Neural cell (in vitro differentiated cells): ENCODE results near the gene TMOD3. TPM values are rescaled to one million over a fixed set of nuclear protein-coding genes. Genes with fewer than 3 reads are reported as not detected.

ENCODE experiments used
- H2AFZ ChIP-seq: fragments of 200-600, 300-800 bp; sonication (generic), shearing (Covaris generic); 2 replicates; pipeline ENCODE4 v1.6.0; 2014; ENCODE audit warnings: low read depth, mild to moderate bottlenecking, antibody characterized with exemption, low read length, moderate library complexity
- H3F3A ChIP-seq: fragments of 200-600 bp; shearing (Covaris generic); 2 replicates; pipeline ENCODE4 v1.6.1; 2016; ENCODE audit warnings: mild to moderate bottlenecking, moderate library complexity, mixed read lengths, antibody characterized with exemption, low read length; ENCODE audit not compliant: insufficient read depth, poor library complexity, severe bottlenecking
- H3K27ac ChIP-seq: fragments of 200-600, 300-800 bp; sonication (generic), shearing (Covaris generic); 2 replicates; pipeline ENCODE4 v1.5.1; 2014; ENCODE audit warnings: mild to moderate bottlenecking, low read length, moderate library complexity
- H3K27me3 ChIP-seq: fragments of 300-800, 200-600 bp; sonication (generic), shearing (Covaris generic); 2 replicates; pipeline ENCODE4 v1.6.0; 2014; ENCODE audit warnings: mild to moderate bottlenecking, low read depth, low read length, moderate library complexity; ENCODE audit not compliant: insufficient read depth
- H3K36me3 ChIP-seq: fragments of 300-800, 200-600 bp; sonication (generic), shearing (Covaris generic); 2 replicates; pipeline ENCODE4 v1.5.1; 2014; ENCODE audit warnings: mild to moderate bottlenecking, antibody characterized with exemption, low read length, moderate library complexity; ENCODE audit not compliant: insufficient read depth
- H3K4me2 ChIP-seq: fragments of 300-800, 200-600 bp; sonication (generic), shearing (Covaris generic); 2 replicates; pipeline ENCODE4 v1.6.0; 2014; ENCODE audit warnings: mild to moderate bottlenecking, low read length
- H3K4me3 ChIP-seq: fragments of 300-800, 200-600 bp; sonication (generic), shearing (Covaris generic); 2 replicates; pipeline ENCODE4 v1.5.1; 2014; ENCODE audit warnings: mild to moderate bottlenecking, low read length, moderate library complexity
- H3K79me2 ChIP-seq: fragments of 200-600 bp; shearing (Covaris generic); replicated peaks from 2 replicates; pipeline ENCODE4 v1.6.0; 2014; ENCODE audit warnings: mild to moderate bottlenecking, low read length, moderate library complexity; ENCODE audit not compliant: insufficient read depth
- H3K9ac ChIP-seq: fragments of 300-800, 200-600 bp; sonication (generic), shearing (Covaris generic); 2 replicates; pipeline ENCODE4 v1.6.1; 2016; ENCODE audit warnings: mild to moderate bottlenecking, low read length, mixed read lengths
- H3K9me2 ChIP-seq: fragments of 200-600 bp; shearing (Covaris generic); 2 replicates; pipeline ENCODE4 v1.6.1; 2016; ENCODE audit warnings: mild to moderate bottlenecking, low read length, mixed read lengths; ENCODE audit not compliant: insufficient read depth
- H3K9me3 ChIP-seq: fragments of 200-600, 300-800 bp; sonication (generic), shearing (Covaris generic); 2 replicates; pipeline ENCODE4 v1.6.1; 2016; ENCODE audit warnings: mild to moderate bottlenecking, mixed run types, low read length, moderate library complexity, mixed read lengths
- H4K20me1 ChIP-seq: fragments of 200-600 bp; shearing (Covaris generic); 2 replicates; pipeline ENCODE4 v1.6.1; 2016; ENCODE audit warnings: mild to moderate bottlenecking, mixed run types; ENCODE audit not compliant: insufficient read depth
- EP300 ChIP-seq: fragments of 450-650 bp; conservative IDR thresholded peaks from 2 replicates; pipeline ENCODE4 v1.6.1; 2014; ENCODE audit warnings: antibody characterized with exemption, mild to moderate bottlenecking, moderate library complexity; ENCODE audit not compliant: poor library complexity, severe bottlenecking
- EZH2 ChIP-seq: fragments of 200-600, 300-800 bp; shearing (Covaris generic), sonication (generic); IDR thresholded peaks from 2 replicates; pipeline ENCODE4 v1.6.1; 2014; ENCODE audit warnings: antibody characterized with exemption, low read length, borderline replicate concordance, mild to moderate bottlenecking; ENCODE audit not compliant: insufficient read depth, poor library complexity, severe bottlenecking
- MXI1 ChIP-seq: fragments of 450-650 bp; conservative IDR thresholded peaks from 2 replicates; pipeline ENCODE4 v1.6.1; 2014; ENCODE audit warnings: antibody characterized with exemption, mild to moderate bottlenecking; ENCODE audit not compliant: poor library complexity, severe bottlenecking
- POLR2AphosphoS5 ChIP-seq: IDR thresholded peaks from 2 replicates; pipeline ENCODE4 v1.6.1; 2012
- RAD21 ChIP-seq: fragments of 450-650 bp; conservative IDR thresholded peaks from 2 replicates; pipeline ENCODE4 v1.6.1; 2014; ENCODE audit warnings: antibody characterized with exemption, mild to moderate bottlenecking, moderate library complexity
- SMC3 ChIP-seq: fragments of 450-650 bp; conservative IDR thresholded peaks from 2 replicates; pipeline ENCODE4 v1.6.1; 2014; ENCODE audit warnings: antibody characterized with exemption, mild to moderate bottlenecking, moderate library complexity; ENCODE audit not compliant: poor library complexity
- TAF1 ChIP-seq: IDR thresholded peaks from 2 replicates; pipeline ENCODE4 v1.6.1; 2012; ENCODE audit warnings: low read depth
- polyA plus RNA-seq: library from polyadenylated mRNA; depleted of rRNA; stranded (reverse); fragments of >200 nt; gene quantifications from 2 replicates; pipeline ENCODE4 v1.2.3, GENCODE V29; 2014
- TF ChIP-seq, protein P1 (sequence below): fragments of 450-650 bp; IDR thresholded peaks from 2 replicates; pipeline ENCODE4 v1.5.1; 2014; ENCODE audit warnings: antibody characterized with exemption, mild to moderate bottlenecking, moderate library complexity; ENCODE audit not compliant: poor library complexity, severe bottlenecking
- TF ChIP-seq, protein P2 (sequence below): IDR thresholded peaks from 2 replicates; pipeline ENCODE4 v1.6.1; 2012; ENCODE audit warnings: borderline replicate concordance

TMOD3 gene
- polyA plus RNA-seq, 1 donor from 2014 or later = 12.6 TPM

DNA sequence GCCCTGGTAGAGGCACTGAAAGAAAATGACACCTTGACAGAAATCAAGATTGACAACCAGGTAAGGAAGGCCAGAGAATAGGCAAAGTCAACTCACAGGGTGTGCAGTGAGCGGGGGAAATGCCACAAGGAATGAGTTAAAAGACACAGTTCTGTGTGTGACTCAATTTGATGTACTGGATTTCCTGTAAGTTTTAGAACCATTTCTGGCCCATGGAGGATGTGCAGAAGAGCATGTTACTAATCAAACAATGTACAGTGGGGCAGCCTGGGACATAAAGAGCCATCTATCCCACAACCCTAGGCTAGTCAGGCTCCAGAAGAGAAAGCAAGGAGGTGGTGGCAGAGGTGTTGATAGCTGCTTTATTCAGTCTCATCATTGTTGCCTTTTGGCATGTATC lies 31.2 kb upstream of the TMOD3 start:
- Histone ChIP-seq H3K9ac (no peak overlapping the region), H3K4me2 (no peak overlapping the region), H2AFZ (no peak overlapping the region), H3K27me3 (no peaks in the 10 kb centered on the region), H3K27ac (no peak overlapping the region), H3K36me3 (no peaks in the 10 kb centered on the region), H3F3A (no peaks in the 10 kb centered on the region), H3K79me2 (no peaks in the 10 kb centered on the region), H3K9me2 (no peaks in the 10 kb centered on the region), H4K20me1 (no peaks in the 10 kb centered on the region), H3K9me3 (no peaks in the 10 kb centered on the region), H3K4me3 (no peak overlapping the region)
- TF ChIP-seq EP300 (no peak), SMC3 (no peak), RAD21 (no peak), TAF1 (no peak), MXI1 (no peak), POLR2AphosphoS5 (no peak), EZH2 (no peak)
- TF ChIP-seq, protein P1, sequence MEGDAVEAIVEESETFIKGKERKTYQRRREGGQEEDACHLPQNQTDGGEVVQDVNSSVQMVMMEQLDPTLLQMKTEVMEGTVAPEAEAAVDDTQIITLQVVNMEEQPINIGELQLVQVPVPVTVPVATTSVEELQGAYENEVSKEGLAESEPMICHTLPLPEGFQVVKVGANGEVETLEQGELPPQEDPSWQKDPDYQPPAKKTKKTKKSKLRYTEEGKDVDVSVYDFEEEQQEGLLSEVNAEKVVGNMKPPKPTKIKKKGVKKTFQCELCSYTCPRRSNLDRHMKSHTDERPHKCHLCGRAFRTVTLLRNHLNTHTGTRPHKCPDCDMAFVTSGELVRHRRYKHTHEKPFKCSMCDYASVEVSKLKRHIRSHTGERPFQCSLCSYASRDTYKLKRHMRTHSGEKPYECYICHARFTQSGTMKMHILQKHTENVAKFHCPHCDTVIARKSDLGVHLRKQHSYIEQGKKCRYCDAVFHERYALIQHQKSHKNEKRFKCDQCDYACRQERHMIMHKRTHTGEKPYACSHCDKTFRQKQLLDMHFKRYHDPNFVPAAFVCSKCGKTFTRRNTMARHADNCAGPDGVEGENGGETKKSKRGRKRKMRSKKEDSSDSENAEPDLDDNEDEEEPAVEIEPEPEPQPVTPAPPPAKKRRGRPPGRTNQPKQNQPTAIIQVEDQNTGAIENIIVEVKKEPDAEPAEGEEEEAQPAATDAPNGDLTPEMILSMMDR = no peak
- TF ChIP-seq, protein P2, sequence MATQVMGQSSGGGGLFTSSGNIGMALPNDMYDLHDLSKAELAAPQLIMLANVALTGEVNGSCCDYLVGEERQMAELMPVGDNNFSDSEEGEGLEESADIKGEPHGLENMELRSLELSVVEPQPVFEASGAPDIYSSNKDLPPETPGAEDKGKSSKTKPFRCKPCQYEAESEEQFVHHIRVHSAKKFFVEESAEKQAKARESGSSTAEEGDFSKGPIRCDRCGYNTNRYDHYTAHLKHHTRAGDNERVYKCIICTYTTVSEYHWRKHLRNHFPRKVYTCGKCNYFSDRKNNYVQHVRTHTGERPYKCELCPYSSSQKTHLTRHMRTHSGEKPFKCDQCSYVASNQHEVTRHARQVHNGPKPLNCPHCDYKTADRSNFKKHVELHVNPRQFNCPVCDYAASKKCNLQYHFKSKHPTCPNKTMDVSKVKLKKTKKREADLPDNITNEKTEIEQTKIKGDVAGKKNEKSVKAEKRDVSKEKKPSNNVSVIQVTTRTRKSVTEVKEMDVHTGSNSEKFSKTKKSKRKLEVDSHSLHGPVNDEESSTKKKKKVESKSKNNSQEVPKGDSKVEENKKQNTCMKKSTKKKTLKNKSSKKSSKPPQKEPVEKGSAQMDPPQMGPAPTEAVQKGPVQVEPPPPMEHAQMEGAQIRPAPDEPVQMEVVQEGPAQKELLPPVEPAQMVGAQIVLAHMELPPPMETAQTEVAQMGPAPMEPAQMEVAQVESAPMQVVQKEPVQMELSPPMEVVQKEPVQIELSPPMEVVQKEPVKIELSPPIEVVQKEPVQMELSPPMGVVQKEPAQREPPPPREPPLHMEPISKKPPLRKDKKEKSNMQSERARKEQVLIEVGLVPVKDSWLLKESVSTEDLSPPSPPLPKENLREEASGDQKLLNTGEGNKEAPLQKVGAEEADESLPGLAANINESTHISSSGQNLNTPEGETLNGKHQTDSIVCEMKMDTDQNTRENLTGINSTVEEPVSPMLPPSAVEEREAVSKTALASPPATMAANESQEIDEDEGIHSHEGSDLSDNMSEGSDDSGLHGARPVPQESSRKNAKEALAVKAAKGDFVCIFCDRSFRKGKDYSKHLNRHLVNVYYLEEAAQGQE = no peak

DNA sequence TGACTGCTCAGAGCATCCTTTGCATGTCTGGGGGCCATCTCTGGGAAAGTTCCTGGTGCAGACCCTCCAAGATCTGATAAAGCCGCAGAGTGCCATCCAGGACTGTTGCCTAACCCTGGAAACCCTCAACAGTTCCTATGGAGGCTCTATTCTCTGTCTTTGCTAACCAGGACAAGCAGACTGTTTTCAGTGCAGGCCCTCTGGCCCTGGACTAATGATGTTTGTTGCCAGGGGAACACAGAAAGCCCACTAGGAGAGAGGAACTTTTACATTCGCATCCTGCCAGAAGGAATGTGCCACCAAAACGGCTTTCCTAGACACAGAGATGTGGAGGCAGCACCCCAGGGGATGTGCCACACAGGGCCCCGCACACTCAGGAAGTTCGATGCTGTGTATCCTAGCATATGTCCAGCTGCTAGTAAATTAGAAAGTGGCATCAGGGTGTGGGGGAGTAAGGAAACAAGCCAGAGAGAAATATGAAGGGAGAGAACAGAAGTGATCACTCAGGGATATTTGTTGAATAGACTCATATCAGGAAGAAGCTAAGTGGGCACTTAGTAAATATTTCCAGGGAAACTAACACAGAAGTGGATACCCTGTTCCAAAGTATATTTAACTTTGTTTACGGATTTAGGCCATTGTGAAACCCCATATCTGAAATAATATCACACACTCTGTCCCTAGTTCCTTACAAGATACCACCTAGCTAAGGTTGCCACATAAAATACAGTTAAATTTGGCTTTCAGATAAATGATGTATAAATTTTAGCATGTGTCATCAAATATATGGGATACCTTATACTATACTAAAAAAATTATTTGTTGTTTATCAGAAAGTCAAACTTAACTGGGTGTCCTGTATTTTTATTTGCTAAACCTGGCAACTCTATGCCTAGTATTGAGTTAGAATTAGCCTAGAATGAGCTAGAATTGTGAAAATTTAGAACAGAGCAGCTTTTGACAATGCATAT lies 29.9 kb upstream of the TMOD3 start:
- H3K79me2 ChIP-seq = no peaks in the 10 kb centered on the region
- H4K20me1 ChIP-seq = no peaks in the 10 kb centered on the region
- H2AFZ ChIP-seq = no peak overlapping the region
- H3K9me3 ChIP-seq = no peaks in the 10 kb centered on the region
- no peaks in the 10 kb centered on the region for H3K27me3 ChIP-seq
- no peak overlapping the region for H3K4me2 ChIP-seq
- no peaks in the 10 kb centered on the region for H3K36me3 ChIP-seq
- H3K27ac ChIP-seq = no peak overlapping the region
- H3K9ac ChIP-seq = no peak overlapping the region
- H3F3A ChIP-seq = no peaks in the 10 kb centered on the region
- TF ChIP-seq RAD21 = no peak
- TF ChIP-seq SMC3 = no peak
- TF ChIP-seq, protein P1 = no peak
- TF ChIP-seq EZH2 = no peak
- no peak for TF ChIP-seq EP300
- TF ChIP-seq, protein P2 = no peak
- no peak for TF ChIP-seq POLR2AphosphoS5
- no peak for TF ChIP-seq MXI1
- no peak for TF ChIP-seq TAF1
- H3K4me3 ChIP-seq = no peak overlapping the region
- no peaks in the 10 kb centered on the region for H3K9me2 ChIP-seq
